Smooth muscle cell (in vitro differentiated cells): ENCODE results near the gene KLRF1. TPM values are rescaled to one million over a fixed set of nuclear protein-coding genes. Genes with fewer than 3 reads are reported as not detected.

ENCODE experiments used
- DNase-seq: peaks from one replicate; lab custom pipeline; 2025; ENCODE audit not compliant: unreplicated experiment; lab: John Stamatoyannopoulos, UW
- H2AFZ ChIP-seq: fragments of 200-600 bp; sonication (generic); 2 replicates; pipeline ENCODE4 v1.6.0; 2016; ENCODE audit warnings: antibody characterized with exemption, low read depth, mild to moderate bottlenecking
- H3F3A ChIP-seq: fragments of 200-600 bp; sonication (generic); 2 replicates; pipeline ENCODE4 v1.6.0; 2017; ENCODE audit warnings: antibody characterized with exemption, low read depth
- H3K27ac ChIP-seq: fragments of 200-600 bp; sonication (generic); 2 replicates; pipeline ENCODE4 v1.5.1; 2016; ENCODE audit warnings: low read depth, mild to moderate bottlenecking
- H3K27me3 ChIP-seq: fragments of 200-600 bp; sonication (generic); 2 replicates; pipeline ENCODE4 v1.6.1; 2016; ENCODE audit warnings: low read depth, mild to moderate bottlenecking
- H3K36me3 ChIP-seq: fragments of 200-600 bp; sonication (generic); 2 replicates; pipeline ENCODE4 v1.5.1; 2016; ENCODE audit warnings: low read depth
- H3K4me1 ChIP-seq: fragments of 200-600 bp; sonication (generic); 2 replicates; pipeline ENCODE4 v1.5.1; 2016; ENCODE audit warnings: low read depth
- H3K4me2 ChIP-seq: fragments of 200-600 bp; sonication (generic); 2 replicates; pipeline ENCODE4 v1.6.0; 2016; ENCODE audit warnings: mild to moderate bottlenecking
- H3K4me3 ChIP-seq: fragments of 200-600 bp; sonication (generic); 2 replicates; pipeline ENCODE4 v1.5.1; 2016; ENCODE audit warnings: mild to moderate bottlenecking
- H3K79me2 ChIP-seq: fragments of 200-600 bp; sonication (generic); 2 replicates; pipeline ENCODE4 v1.6.0; 2016; ENCODE audit warnings: low read depth, mild to moderate bottlenecking
- H3K9ac ChIP-seq: fragments of 200-600 bp; sonication (generic); 2 replicates; pipeline ENCODE4 v1.6.0; 2016; ENCODE audit warnings: low read depth
- H3K9me3 ChIP-seq: fragments of 200-600 bp; sonication (generic); replicated peaks from 2 replicates; pipeline ENCODE4 v1.5.1; 2016; ENCODE audit warnings: low read depth
- H4K20me1 ChIP-seq: fragments of 200-600 bp; sonication (generic); 2 replicates; pipeline ENCODE4 v1.6.0; 2016; ENCODE audit warnings: low read depth
- WGBS: methylation state at CpG from one replicate; pipeline ENCODE4 v1.1.7; 2016; ENCODE audit warnings: low lambda C conversion rate; 5-methylcytosine and 5-hydroxymethylcytosine counted together
- polyA plus RNA-seq: library from polyadenylated mRNA; unstranded; fragments of >200 nt; fragmentation: Nextera tagmentation; extraction: Ambion mirVana; gene quantifications from 2 replicates; pipeline ENCODE4 v1.2.1, GENCODE V29; 2016
- total RNA-seq: library from RNA; depleted of rRNA; stranded (reverse); fragments of >200 nt; gene quantifications from 2 replicates; pipeline ENCODE4 v1.2.3, GENCODE V29; 2014
- TF ChIP-seq, protein P1 (sequence below): fragments of 200-600 bp; sonication (generic); IDR thresholded peaks from 2 replicates; pipeline ENCODE4 v1.5.1; 2017; ENCODE audit warnings: borderline replicate concordance, mild to moderate bottlenecking, antibody characterized with exemption; ENCODE audit not compliant: insufficient read depth, poor library complexity, severe bottlenecking

KLRF1 gene, protein sequence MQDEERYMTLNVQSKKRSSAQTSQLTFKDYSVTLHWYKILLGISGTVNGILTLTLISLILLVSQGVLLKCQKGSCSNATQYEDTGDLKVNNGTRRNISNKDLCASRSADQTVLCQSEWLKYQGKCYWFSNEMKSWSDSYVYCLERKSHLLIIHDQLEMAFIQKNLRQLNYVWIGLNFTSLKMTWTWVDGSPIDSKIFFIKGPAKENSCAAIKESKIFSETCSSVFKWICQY
- not detected in 2 replicates for total RNA-seq
- polyA plus RNA-seq, result not detected in 2 replicates

DNA sequence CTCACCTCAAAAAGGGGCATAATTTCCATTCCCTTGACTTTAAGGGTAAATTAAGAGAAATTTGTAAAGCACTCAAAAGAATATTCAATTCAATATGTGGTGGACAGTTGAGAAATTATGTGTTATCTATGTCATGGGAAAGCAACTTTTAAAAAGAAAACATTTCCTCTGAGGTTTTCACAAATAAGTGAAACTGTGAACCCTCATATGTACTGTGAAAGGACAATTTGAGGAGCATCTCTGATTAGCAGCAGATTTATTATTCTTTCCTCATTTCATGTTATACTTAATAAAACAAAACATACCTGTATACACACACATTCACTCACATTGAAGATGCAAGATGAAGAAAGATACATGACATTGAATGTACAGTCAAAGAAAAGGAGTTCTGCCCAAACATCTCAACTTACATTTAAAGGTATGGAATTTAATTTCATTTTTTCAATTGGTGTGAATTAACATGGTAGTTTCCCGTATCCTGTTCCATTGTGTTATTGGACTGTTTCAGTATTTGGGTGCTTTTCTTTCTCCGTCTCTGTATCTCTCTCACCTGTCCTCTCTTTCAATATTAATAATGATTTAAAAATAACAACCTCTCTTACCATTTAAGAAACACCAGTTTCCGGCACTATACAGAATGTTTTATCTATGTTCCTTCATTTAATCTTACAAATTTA, at the start of gene KLRF1:
TSS of gene KLRF1 (plus strand) at position 273 of the 680 bp plus-strand sequence. CDS start at position 337, 64 bp downstream.
- no peak within 1 kb of the TSS for H3K4me3 ChIP-seq
- no peak for DNase-seq
- TF ChIP-seq, protein P1, sequence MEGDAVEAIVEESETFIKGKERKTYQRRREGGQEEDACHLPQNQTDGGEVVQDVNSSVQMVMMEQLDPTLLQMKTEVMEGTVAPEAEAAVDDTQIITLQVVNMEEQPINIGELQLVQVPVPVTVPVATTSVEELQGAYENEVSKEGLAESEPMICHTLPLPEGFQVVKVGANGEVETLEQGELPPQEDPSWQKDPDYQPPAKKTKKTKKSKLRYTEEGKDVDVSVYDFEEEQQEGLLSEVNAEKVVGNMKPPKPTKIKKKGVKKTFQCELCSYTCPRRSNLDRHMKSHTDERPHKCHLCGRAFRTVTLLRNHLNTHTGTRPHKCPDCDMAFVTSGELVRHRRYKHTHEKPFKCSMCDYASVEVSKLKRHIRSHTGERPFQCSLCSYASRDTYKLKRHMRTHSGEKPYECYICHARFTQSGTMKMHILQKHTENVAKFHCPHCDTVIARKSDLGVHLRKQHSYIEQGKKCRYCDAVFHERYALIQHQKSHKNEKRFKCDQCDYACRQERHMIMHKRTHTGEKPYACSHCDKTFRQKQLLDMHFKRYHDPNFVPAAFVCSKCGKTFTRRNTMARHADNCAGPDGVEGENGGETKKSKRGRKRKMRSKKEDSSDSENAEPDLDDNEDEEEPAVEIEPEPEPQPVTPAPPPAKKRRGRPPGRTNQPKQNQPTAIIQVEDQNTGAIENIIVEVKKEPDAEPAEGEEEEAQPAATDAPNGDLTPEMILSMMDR, result no peak
- no peaks in the 10 kb centered on the region for H4K20me1 ChIP-seq
- no peaks in the 10 kb centered on the region for H3K9me3 ChIP-seq
- H3K36me3 ChIP-seq, result no peaks in the 10 kb centered on the region
- H2AFZ ChIP-seq, result no peak within 1 kb of the TSS
- no peak within 1 kb of the TSS for H3K9ac ChIP-seq
- H3K27ac ChIP-seq, result no peak within 1 kb of the TSS
- 95% methylated on average over 3 of the region's 3 CpGs for WGBS
- no peaks in the 10 kb centered on the region for H3K79me2 ChIP-seq
- no peaks in the 10 kb centered on the region for H3K27me3 ChIP-seq
- H3K4me1 ChIP-seq, result no peaks in the 10 kb centered on the region
- H3K4me2 ChIP-seq, result no peak within 1 kb of the TSS
- H3F3A ChIP-seq, result no peaks in the 10 kb centered on the region

DNA sequence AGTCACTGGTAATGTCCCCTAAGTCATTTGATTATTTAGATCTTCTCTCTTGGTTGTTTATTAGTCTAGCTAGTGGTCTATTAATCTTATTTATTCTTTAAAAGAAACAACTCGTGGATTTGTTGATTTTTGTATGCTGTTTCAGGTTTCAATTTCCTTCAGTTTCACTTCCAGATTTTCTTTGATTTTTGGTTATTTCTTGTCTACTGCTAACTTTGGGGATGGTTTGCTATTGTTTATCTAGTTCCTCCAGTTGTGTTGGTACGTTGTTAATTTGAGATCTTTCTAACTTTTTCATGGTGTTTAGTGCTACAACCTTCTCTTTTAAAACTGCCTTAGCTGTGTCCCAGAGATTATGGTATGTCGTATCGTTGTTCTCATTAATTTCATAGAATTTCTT, 48.1 kb upstream of the KLRF1 start:
- H3K4me1 ChIP-seq, result no peaks in the 10 kb centered on the region
- 82% methylated on average over 4 of the region's 4 CpGs for WGBS
- H3K9ac ChIP-seq, result no peak overlapping the region
- H3K27me3 ChIP-seq, result no peaks in the 10 kb centered on the region
- H2AFZ ChIP-seq, result no peak overlapping the region
- no peak overlapping the region for H3K4me3 ChIP-seq
- no peaks in the 10 kb centered on the region for H3K9me3 ChIP-seq
- DNase-seq, result no peak
- H3K27ac ChIP-seq, result no peak overlapping the region
- TF ChIP-seq, protein P1, result no peak
- no peaks in the 10 kb centered on the region for H3K79me2 ChIP-seq
- no peaks in the 10 kb centered on the region for H3K36me3 ChIP-seq
- H4K20me1 ChIP-seq, result no peaks in the 10 kb centered on the region
- no peak overlapping the region for H3K4me2 ChIP-seq
- H3F3A ChIP-seq, result no peaks in the 10 kb centered on the region

DNA sequence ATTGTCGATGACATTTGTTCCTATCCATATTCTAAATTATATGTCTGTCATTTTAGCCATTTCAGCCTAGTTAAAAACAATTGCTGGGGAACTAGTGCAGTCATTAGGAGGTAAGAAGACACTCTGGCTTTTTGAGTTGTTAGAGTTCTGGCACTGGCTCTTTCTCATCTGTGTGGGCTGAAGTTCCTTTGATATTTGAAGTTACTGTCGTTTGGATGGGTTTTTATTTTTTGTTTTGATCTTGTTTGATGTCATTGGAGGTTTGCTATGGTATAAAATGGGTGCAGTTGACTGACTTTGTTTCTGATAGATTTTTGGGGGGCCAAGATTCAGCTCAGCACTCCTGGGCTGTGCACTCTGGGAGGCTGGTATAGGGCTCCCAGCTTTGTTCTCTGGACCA, 45.9 kb upstream of the KLRF1 start:
- no peak for DNase-seq
- Histone ChIP-seq H3K4me3 (no peak overlapping the region), H3K36me3 (no peaks in the 10 kb centered on the region), H2AFZ (no peak overlapping the region), H4K20me1 (no peaks in the 10 kb centered on the region), H3K79me2 (no peaks in the 10 kb centered on the region), H3F3A (no peaks in the 10 kb centered on the region), H3K27ac (no peak overlapping the region), H3K4me1 (no peaks in the 10 kb centered on the region), H3K27me3 (no peaks in the 10 kb centered on the region), H3K9me3 (no peaks in the 10 kb centered on the region), H3K9ac (no peak overlapping the region), H3K4me2 (no peak overlapping the region)
- WGBS, result 90% methylated on average over 2 of the region's 2 CpGs
- TF ChIP-seq, protein P1, result no peak
